Stimulated activated CD8-positive, alpha-beta memory T cell treated with anti-CD3 and anti-CD28 coated beads, Interleukin-4, amount 100 ng/mL, for 48 hours (primary cell): Measurements from ENCODE around the gene TARDBP.
"Not testable (repeated sequence)": the region's sequence is repeated elsewhere in the genome, so short reads cannot be mapped to it uniquely, and the experiment has no call there.

Experiments
- DNase-seq: peaks from one replicate; pipeline ENCODE4 v3.0.0-alpha.2; 2020

Gene TARDBP

DNA sequence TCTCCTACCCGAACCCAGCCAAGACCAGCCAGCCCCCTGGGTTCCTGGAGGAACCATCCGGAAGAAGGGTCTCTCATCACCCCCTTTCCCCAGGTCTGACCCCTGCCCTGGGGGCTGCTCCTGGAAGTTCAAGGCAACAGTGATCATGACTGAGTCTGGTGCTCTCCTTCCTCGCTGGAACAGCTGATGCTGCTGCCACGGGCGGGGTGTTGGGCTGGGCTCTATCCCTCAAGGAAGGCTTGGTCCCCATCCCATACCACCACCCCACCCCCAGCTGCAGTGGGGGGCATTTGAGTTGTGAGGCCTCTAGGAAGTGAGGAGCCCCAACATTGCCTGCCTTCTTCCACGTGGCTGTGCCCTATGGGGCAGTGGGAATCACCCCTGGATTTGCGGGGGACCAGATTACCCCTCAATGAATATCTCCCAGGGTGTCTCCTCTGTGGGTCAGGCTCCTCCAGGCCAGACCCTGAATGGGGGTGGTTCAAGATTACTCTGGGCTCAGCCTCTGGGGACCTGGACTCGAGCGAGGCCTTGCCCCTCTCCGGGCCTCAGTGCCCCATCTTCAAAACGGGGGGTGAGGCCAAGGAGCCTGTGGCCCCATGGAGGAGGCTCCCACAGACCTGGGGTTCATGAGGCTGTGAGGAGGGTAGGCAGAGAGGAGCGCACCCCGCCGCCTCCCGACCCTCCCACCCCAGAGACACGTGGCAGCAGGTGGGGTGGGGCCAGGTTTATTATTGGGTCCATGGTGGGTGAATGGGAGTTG, 31.8 kb downstream of the TARDBP start:
- peak; percentile 15 for DNase-seq

DNA sequence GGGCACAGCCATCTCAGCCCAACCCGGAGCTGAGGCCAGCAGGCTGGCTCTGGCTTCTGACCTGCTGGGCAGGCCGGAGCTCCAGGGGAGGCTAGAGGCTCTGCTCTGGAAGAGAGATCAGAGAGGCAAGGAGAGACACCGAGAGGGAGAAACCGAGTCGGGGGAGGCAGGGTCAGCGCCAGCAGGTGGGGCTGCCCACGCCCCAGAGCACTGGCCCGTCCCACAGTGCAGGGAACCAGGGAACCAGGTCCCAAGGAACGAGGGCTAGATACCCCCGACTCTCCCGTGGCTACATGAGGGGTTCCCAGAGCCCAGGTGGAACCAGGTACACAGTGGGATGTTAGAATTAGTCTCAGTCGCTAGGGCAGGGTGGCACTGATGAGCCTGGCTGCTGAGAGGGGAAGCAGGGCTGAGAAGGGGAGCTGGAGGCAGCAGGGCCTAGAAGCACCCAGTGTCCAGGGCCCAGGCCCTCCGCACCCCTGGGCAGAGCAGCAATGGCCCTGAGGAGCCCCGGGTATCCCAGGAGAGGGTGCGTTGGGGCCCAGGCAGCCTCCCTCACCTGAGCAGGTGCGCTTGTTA, 32.5 kb downstream of the TARDBP start:
- no peak for DNase-seq

- peak; percentile 17 for DNase-seq
These were observed 33.2 kb downstream of the TARDBP start for GRCh38 chr1:11045428-11046269.

DNA sequence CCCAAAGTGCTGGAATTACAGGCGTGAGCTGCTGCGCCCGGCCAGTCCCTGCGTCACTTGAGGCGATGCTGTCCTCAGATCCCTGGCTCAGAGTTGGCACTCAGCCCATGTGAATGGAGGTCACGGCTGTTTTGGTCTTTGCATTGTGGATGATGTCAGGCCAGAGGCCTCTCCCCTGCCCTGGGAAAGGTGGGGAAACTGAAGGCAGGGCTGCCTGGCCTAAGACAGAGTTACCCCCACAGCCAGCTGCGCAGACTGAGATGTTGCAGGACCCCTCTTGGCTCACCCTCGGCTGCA, 33.8 kb downstream of the TARDBP start:
- peak; percentile 14 for DNase-seq

DNA sequence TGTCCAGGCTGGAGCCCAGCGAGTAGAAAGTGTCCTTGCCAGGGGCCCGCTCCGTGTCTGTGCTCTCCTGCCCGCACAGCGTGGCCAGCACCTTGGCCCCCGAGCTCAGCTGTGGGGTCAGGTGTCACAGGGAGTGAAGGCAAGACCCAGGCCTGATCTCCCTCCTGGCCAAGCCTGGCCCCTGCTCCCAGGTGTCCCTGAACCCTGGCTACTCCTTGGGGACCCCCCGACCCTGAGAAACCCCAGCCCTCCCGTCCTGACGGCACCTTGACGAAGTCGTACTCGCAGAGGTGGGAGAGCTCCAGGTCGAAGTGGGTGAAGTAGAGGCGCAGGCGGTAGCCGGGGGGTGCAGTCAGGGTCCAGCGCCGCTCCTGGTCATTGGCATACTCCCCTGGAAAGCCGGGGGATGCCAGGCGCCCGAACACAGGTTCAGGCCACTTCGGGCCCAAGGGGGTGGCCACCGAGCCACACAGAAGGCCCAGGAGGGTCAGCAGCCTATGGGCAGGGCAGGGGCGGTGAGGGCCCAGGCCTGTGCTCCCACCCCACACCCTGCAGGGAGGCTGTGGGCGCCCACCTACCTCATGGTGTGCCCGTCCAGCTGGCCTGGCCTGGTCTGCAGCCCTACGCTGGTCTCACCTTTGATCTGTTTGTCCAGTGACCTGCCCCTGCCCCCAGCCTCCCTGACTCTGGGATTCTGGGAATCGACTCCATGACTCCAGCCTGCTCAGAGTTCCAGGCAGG, 34.3 kb downstream of the TARDBP start, which contains the start of gene MASP2:
TSS of gene MASP2 (minus strand) at position 615 of the 741 bp plus-strand sequence. CDS start at position 583, 32 bp downstream.
- peak; percentile 18 for DNase-seq

- not testable (repeated sequence) for DNase-seq
These were observed 38.7 kb downstream of the TARDBP start for GRCh38 chr1:11051121-11051520.

GRCh38 chr1:11051781-11052511, 39.5 kb downstream of the TARDBP start:
- DNase-seq = no peak

DNA sequence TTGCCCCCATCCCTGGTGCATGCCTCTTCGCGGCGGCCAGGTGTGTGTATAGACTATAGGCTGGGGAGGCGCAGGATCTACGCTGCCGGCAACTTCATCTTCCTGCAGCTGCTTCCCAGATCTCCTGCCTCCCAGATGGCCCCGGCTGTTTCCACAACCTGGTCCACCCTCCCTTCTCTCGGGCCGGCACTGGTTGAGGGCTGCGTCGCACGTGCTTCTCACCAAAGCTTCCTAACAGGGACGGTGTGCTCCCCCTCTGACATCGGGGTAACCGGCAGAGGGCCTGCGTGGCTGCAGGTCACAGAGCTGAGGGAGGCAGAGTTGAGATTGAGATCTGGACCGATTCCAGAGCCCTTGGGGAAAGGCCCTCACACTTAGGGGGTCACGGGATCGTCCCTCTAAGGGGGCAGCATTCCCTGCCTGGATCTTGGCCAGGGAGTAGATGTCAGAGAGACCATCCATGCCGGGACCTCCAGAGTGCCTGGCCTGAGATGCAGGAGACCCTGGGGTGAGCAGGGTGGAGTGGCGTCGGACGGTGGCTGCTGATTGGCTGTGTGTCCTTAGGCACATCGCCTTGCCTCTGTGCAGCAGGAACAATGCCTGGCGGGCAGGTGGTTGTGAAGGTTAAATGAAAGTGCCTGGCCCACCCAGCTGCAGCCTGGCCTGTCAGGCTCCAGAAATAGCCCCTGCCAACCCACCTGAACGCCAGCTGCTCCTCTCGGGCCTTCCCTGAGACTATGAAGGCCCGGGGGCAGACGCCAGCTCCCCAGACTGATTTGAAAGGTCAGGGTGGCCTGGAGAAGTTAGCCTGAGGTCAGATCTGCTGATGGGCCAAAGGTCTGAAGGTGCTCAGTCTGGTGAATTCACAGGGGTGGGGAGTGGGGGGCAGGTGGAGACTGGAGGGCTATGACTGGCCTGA, 40.6 kb downstream of the TARDBP start:
- DNase-seq = no peak

GRCh38 chr1:11053758-11054137, 41.3 kb downstream of the TARDBP start:
- peak; percentile 52 for DNase-seq

GRCh38 chr1:11054181-11054580, 41.7 kb downstream of the TARDBP start:
- no peak for DNase-seq

DNA sequence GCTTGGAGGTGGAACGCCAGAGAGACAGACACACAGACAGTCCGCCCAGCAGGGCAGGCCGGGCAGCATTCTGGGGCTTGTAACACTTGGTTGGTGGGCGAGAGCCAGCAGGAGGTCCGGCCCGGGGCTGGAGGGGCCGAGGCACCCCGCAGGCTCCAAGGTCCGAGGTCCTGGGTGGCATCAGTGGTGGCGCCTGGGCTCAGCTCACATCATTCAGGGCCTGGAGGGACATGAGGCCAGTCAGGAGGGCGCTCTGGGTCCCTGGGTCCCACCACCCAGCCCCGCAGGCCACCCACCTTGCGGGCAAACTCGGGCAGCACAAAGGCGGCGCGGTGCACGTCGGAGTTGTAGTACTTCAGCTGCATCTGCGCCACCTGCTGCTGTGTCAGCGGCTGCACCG, 42.2 kb downstream of the TARDBP start:
- DNase-seq = no peak

GRCh38 chr1:11055676-11056075, 43.2 kb downstream of the TARDBP start:
- no peak for DNase-seq

DNA sequence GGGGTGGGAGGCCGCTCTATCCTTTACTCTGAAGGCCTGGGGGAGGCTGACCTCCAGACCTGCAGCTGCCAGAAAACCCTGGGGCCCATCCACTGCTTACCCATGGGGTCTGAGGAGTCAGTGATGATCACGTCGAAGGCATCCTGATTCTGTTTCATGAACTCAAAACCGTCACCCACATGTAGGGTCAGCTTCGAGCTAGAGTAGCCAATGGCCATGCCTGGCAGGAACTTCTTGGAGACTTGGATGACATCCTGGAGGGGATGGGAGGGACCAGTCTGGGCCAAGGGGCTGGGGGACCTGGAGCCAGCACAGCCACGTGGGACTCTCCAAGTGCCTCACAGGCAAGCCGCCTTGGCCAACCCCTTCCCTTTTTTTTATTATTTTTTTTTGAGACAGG, 44.0 kb downstream of the TARDBP start:
- DNase-seq = no peak

GRCh38 chr1:11057477-11057876, 45.0 kb downstream of the TARDBP start:
- DNase-seq = no peak

GRCh38 chr1:11058026-11058425, 45.6 kb downstream of the TARDBP start:
- no peak for DNase-seq

DNA sequence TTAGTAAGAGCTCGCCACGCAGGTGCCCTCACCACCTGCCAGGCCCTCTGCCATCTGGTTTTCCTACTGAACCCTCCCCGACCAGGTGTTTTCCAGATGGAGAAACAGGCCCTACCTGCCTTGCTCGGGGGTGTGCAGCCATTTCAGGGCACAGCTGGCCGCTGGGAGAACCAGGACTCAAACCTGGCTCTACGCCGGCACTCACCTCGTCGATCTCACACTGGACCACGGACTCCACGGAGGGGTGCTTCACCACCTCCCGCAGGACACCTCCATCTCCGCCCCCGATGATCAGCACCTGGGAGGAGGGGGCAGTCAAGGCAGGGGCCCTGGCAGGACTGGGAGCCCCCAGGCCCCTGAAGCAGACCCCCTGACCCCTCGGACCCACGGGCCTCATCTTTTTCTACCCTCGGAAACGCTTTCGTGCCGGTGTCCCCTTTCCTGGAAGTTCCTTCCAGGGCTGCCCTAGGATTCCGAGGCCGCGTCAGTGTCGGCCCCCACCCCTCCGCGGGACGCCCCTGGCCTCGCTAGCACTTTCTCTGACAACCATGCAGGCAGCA, 46.2 kb downstream of the TARDBP start:
- no peak for DNase-seq

DNA sequence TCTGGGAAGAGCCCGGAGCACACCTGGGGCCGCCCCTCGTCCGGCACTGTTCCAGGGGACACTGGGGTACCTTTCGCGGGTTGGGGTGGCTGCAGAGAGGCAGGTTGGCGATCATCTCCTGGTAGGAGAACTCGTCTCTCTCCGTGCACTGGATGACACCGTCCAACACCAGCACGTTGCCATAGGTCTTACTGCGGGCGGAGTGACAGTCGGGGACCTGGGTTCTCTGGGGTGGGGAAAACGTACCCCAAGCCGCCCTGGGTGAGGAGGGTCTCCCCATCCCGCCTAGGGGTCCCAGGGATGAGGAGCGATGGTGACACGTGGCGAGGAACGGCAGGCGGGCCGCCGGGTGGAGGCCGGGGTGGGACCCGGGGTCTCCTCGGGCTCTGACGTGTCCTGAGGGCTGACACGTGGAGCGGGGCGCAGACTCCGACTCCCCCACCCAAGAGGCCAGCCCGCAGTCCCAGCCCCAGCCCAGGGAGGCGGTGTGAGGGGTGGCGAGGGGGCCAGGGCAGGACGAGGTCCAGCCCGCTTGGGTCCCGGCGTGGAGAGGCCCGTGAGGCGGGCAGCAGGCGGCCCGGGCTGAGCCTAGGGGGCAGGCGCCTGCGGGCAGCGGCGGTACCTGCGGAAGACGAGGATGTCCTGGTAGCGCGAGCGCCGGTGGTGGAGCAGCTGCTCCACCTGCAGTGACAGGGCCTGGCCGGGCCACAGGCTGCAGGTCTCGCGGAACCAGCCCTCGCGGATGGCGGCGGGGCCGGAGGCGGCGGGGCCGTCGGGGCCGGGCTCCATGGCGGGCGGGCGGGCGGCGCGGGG, 46.9 kb downstream of the TARDBP start:
- DNase-seq = no peak

GRCh38 chr1:11059968-11060830, 47.7 kb downstream of the TARDBP start, which contains the start of gene SRM:
SRM (minus strand) TSS chr1:11060018; CDS start chr1:11059943, 75 bp downstream.
- peak; percentile 91 for DNase-seq
